ENCODE data around the gene VSIG10L.
A peak's percentile ranks its signal among the peaks of the same experiment; 100 is the strongest.

VSIG10L gene

GRCh38 chr19:51365211-51365964 is 23.4 kb upstream of the VSIG10L start:
- DNase-seq = no peak

- no peak for DNase-seq
Measured at GRCh38 chr19:51364200-51365106, 22.5 kb upstream of the VSIG10L start.

DNA sequence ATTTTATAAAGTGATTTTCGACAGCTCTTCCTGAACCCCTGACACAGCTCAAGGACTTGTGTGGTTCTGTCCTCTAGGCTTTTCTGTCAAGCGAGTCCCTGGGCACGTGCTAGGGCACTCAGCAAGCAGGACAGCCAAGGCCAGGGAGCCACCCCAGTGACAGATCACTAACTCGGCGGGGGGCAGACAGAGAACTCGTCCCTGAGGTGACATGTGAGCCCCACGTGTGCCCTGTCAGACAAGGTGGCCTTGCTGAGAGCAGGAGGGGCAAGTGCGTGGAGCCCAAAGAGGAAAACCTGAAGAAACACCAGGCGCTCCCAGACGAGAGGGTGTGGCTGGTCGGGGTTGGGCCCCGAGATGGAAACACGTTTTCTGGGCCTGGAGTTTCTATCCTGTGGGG is 19.3 kb upstream of the VSIG10L start:
- no peak for DNase-seq

- no peak for DNase-seq
Measured at GRCh38 chr19:51359294-51359693, 17.4 kb upstream of the VSIG10L start.

DNA sequence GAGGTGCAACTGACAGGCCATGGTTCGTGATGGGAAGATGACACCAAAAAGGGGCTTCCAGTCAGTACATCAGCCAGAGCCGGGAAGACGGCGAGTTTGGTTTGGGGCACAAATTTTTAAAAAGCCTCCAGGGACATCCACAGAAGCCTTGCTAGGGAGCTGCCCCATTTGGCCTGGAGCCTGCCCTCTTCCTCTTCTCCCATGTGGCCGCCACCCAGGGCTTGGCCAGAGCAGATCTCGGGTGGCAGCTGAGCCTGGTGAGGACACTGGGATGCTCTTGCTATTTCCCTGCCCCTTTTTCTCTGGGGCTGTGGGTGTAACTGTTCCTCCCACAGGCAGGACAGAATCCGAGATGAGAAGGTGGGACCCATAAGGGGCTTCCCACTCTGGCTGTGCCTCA is 16.0 kb upstream of the VSIG10L start:
- DNase-seq = no peak

DNA sequence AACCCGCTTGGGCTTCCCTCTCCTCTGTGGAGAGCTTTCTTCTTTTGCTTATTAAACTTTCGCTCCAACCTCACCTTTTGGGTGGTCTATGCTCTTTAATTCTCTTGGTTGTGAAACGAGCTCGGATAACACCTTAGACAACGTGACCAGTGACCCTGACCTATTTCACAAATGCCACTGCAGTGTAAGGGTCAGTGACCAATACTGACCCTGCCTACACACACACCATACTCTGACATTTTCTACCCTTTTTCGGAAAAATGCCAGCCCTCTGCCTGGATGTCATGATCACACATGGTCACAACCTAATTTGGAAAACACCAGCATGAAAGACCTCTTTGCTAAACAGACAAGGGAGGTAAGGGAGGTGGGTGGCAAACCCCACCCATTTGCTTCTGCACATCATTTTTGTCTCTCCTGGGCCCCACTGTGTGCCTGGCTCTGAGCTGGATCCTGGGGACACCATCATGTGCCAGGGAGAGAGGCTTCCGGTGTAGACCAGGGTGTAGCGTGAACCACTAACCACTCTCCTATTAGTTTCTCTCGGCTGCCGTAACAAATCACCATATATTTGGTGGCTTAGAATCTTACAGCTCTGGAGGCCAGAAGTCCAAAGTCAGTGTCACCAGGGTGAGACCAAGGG is 14.3 kb upstream of the VSIG10L start:
- DNase-seq = no peak

DNA sequence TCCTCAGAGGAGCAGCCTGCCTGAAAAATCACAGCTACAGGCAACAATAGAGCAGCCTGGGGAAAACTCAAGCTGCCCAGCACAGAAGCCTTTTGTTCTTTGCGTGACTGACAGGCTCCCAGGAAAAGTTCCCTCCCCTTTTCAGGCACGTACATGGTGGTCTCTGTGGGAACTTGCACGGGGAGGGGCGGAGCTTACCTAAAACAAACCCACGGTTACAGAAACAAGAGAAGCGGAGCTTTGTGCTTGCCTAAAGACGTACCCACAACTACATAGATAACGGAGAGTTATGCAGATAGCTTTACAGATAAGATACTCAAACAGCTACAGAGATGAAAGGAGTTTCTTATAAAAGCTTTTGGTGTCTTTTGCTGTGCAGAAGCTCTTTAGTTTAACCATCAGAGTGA is 12.8 kb upstream of the VSIG10L start:
- no peak for DNase-seq

DNA sequence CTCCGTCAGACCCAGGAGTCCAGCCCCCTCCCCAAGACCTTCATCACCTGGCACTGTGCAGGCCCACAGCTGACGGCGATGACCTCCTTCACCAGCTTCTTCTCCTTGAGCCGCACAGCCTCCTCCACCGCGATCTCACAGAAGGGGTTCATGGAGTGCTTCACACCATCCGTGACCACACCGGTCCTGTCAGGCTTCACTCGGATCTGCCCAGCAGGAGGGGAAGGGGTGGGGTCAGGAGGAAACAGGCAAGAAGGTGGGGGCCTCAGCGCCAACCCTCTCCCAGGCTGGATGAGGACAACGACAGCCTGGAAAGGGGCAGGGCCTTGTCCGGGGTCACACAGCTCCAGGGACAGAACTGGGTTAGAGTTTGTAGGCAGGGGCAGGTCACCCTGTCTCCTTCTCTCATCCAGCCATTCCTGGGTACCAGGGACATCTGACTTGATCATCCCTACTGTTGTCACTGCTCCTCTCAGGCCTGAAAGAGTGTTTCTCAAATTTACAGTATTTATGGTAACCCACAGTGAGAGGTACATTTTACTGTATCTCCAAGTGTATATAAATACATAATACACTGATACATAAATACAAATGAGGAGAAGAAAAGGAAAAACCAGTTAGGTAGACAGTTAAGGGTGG is 12.3 kb upstream of the VSIG10L start:
- no peak for DNase-seq

- no peak for DNase-seq
Measured at GRCh38 chr19:51352783-51353360, 10.9 kb upstream of the VSIG10L start.

DNA sequence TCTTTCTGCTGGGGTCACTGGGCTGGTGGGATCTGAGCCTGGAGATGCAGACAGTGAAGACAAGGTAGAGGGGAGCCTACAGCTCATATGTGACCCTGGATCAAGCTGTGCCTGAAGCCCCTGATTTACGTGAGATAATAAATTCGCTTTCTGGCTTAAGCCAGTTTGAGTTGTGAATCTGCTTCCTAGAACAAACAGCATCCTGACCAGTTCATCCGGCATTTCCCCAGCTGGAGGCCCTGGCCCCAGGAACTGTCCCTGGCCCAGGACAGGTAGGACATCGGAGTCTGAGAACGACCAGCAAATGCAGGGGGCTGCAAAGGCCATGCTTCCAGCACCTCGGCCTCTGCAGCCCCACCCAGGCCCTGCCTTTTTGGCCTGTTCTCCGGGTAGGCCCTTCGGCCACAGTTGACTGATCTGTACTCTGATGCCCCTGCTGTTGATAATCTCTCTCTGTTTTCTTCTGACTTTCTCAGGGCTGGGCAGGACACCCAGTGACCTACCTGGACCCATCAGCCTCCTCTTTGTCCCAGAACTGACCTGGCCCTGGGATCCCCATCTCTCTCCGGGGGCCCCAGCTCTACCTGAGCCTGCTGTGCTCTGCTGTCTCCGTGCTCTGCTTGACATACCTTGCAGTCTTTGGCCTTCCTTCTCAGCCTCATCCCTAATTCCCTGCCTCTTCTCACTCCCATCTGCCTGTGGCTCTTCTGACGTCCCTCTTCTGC is 9.5 kb upstream of the VSIG10L start:
- no peak for DNase-seq

DNA sequence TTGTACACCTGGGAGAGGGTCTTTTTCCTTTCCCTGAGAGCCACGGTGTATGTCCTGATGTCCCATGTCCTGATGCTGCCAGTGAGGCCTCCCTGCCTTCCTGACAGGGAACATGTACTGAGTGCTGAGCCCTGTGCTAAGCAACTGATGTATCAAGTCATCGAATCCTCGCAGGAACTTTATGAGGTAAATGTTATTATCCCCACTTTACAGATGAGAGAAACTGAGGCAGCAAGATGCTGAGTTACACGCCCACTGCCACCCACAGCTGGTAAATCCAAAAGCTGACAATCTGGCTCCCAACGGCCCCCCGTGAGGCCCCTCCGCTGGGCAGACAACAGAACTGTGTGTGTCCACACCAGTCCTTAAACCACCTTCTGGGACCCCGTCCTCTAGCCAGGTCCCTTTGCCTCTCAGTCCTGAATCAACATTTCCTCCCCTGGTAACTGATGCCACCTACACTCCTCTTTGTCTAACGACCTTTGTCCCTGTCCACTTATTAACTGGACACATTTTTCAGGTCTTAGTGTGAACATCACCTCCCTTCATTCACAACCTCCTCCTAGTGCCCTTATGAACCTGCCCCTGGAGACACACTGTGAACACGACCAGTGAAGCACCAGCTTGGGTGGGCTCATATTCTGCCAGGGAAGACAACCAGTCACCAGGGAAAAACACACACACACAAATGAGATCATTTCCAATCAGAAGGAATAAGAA is 5.4 kb upstream of the VSIG10L start:
- DNase-seq = no peak

GRCh38 chr19:51346742-51347141 is 4.8 kb upstream of the VSIG10L start:
- DNase-seq = no peak

DNA sequence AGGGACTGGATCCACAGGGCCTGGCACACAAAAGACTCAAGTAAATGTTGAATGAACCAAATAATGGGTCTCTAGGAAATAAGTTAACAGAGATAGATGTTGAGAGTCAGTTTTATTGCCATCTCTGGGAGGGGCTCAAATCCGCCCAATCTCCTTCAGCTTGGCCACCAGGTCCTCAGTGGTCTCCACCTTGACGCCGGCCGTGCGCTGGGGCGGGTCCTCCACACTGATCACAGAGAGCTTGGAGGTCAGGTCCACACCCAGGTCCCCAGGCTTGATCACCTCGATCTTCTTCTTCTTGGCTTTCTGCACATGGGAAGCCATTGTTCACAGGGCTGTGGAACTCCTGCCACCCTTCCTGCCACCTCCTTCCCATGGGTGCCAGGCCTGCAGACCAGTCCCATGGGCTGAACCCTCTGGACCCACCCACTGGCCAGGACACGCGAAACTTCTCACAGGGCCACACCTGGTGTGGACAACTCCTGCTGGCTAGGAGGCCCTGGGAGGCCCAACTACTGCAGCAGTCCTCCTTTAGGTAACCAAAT is 3.2 kb upstream of the VSIG10L start:
- no peak for DNase-seq

- no peak for DNase-seq
Measured at GRCh38 chr19:51342631-51343569, 961 bp upstream of the VSIG10L start.

GRCh38 chr19:51341066-51341465 is 873 bp downstream of the VSIG10L start:
- DNase-seq = no peak

DNA sequence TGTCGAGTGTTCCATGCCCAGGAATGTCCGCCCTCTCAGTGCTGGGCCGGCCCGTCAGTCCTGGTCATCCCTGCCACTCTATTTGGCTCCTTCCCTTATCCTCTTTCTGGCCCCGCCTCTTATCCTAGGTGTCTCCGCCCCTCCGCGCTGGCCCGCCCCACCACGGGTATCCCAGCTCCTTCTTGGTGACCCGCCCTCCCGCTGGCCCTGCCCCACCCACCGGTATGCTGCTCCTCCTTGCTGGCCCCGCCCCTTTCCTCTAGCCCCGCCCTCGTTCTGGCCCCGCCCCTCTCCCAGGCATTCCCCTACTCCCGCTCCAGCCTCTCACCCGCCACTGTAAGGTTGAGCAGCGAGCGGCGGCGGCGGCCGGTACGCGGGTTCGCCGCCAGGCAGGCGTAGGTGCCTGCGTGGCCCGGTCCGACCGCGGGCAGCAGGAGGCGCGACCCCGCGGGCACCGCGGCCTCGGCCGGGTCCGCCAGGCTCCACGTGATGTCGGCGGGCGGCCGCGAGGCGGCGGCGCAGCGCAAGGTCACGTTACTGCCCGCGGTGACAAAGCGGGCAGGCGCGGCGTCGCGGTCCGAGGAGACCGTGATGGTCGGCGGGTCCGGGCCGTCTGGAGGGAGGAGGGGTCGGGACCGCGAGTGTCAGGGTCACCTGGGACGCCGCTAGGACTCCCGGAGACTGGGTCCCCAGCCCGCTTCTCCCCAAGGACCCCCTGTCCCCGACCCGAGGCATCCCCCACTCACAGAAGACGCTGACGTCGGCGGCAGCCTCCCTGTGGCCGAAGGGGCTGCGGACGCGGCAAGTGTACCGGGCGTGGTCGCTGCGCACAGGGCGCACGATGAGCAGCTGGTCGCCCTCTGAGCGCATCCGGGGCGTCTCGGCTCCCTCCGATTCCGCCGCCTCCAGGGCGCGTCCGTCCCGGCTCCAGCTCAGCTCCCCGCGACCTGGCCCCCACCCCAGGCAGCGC is 2.0 kb downstream of the VSIG10L start:
- DNase-seq = peak; percentile 92

DNA sequence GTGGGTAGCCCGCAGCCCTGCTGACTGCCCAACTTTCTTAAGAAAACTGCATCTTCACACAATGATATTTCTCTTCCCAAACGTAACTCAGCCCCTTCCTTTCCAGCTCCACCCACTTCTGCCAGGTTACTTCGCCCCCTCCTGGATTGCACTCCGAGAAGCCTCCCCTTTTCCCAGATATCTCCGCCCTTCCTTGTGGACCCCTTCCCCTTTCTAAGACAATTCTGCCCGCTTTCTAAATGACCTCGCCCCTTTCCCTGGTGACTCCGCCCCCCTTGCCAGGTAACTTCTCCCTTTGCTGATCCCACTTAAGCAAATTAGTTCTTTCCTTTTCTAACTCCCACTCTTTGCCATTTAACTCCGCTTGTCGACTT is 2.6 kb downstream of the VSIG10L start:
- peak in 1 of 2 experiments; percentile 16 for DNase-seq

GRCh38 chr19:51338563-51339312 is 3.2 kb downstream of the VSIG10L start:
- peak; percentile 83 to 84 for DNase-seq

Data from activated CD4-positive, alpha-beta T cell treated with anti-CD3 and anti-CD28 coated beads, Interleukin-2, amount 50 U/mL, for 4 hours (primary cell).